RWPE1 (cell line): ENCODE measurements around the gene TIAM2.
"Not testable (repeated sequence)": the region's sequence is repeated elsewhere in the genome, so short reads cannot be mapped to it uniquely, and the experiment has no call there.

Experiments
- CTCF ChIA-PET: fragments of 350-600 bp; sonication (Branson Sonifier 250); formaldehyde crosslinking; extraction: SDS; loops from one replicate; lab custom pipeline; 2021; lab: Yijun Ruan, JAX
- POLR2A ChIA-PET: fragments of 400-600 bp; formaldehyde crosslinking; extraction: SDS; loops from one replicate; lab custom pipeline; 2020; ENCODE audit warnings: antibody characterized with exemption; ENCODE audit not compliant: low non-redundant PET; lab: Yijun Ruan, JAX
- DNase-seq: peaks from one replicate; pipeline ENCODE4 v3.0.0; 2012; ENCODE audit warnings: low spot score
- H3K27ac ChIP-seq: fragments of 450-650 bp; 2 replicates; pipeline ENCODE4 v1.5.1; 2017
- TF ChIP-seq, protein P1 (sequence below): fragments of 450-650 bp; conservative IDR thresholded peaks from 2 replicates; pipeline ENCODE4 v1.5.1; 2017; ENCODE audit warnings: low read depth, mild to moderate bottlenecking

The TIAM2 gene

DNA sequence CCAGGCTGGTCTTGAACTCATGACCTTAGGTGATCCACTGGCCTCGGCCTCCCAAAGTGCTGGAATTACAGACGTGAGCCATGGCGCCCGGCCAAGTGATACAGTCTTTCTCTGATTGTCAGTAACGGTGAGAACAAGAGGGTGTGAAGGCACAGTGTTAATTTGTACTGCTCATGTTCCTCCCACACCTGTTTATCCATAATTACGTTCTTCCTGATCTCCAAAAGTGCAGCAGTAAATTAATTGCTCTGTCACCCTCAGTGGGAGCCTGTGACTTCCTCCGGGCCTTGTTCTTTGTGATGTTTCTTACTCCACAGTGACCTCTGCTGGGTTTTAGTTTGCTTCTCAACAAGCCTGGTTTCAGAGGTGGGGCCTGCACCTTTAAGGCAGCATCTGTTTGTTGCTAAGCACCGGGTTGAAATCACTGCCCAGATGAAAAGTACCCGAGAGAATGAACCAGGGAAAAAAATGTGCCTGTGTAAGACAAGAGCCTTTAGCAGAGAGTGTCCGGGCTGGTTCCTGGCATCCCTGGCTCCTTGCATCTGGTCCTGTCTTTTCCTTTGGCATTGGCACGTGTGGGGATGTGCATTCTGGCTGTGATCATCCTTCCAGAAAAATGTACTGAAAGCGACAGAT is 179.6 kb downstream of the TIAM2 start:
- TF ChIP-seq, protein P1, sequence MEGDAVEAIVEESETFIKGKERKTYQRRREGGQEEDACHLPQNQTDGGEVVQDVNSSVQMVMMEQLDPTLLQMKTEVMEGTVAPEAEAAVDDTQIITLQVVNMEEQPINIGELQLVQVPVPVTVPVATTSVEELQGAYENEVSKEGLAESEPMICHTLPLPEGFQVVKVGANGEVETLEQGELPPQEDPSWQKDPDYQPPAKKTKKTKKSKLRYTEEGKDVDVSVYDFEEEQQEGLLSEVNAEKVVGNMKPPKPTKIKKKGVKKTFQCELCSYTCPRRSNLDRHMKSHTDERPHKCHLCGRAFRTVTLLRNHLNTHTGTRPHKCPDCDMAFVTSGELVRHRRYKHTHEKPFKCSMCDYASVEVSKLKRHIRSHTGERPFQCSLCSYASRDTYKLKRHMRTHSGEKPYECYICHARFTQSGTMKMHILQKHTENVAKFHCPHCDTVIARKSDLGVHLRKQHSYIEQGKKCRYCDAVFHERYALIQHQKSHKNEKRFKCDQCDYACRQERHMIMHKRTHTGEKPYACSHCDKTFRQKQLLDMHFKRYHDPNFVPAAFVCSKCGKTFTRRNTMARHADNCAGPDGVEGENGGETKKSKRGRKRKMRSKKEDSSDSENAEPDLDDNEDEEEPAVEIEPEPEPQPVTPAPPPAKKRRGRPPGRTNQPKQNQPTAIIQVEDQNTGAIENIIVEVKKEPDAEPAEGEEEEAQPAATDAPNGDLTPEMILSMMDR: peak; percentile 67
- no peak overlapping the region for H3K27ac ChIP-seq
- peak; percentile 79 for DNase-seq
- ChIA-PET POLR2A (no interaction called here), CTCF (interaction anchor here (0.6 to 1.3 kb wide), 2 partner anchors 52 to 247 kb away, joined by 5 to 10 read pairs; no protein-coding TSS in a partner anchor)

DNA sequence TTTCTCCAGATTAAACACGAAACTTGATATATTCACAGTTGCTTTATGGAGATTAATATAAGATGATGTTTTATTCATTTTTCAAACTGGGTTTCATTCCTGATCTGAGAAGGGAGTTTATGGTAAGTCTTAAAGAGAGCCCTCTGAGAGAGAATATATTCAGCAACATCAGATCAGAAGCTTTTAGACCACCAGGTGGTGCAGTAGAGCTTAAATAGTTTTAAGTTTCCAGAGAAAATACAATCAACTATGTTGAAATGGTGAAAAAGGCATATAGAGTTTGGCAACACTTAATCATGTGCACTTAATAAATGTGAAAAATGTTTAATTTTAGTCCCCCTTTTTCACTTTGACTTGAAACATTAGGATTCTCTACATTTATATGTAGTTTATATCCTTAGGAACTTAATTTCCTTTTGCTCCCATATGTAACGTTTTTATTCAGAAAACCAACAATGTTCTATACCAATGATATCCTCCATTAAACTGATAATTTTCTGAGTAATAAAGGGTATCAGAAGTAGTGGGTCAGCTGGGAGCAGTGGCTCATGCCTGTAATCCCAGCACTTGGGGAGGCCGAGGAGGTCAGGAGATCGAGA is 182.3 kb downstream of the TIAM2 start:
- H3K27ac ChIP-seq: no peak overlapping the region
- peak; percentile 53 for DNase-seq
- POLR2A ChIA-PET: no interaction called here

DNA sequence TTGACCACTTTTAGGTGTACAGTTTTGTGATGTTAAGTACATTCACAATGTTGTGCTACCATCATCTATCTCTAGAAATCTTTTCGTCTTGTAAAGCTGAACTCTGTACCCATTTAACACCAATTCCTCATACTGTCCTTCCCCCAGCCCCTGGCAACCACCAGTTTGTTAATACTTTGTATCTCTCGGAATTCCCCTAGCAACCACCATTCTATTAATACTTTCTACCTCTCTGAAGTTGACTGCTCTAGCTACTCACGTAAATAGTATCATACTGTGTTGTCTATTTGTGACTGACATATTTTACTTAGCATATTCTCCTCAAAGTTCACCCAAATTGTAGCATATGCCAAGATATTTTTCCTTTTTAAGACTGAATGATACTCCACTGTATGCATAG is 186.4 kb downstream of the TIAM2 start:
- ChIA-PET CTCF (interaction anchor here (1.3 to 2.2 kb wide), 2 partner anchors 67 to 253 kb away, joined by 4 to 7 read pairs; no protein-coding TSS in a partner anchor), POLR2A (no interaction called here)
- TF ChIP-seq, protein P1: no peak
- no peak overlapping the region for H3K27ac ChIP-seq
- DNase-seq: no peak

More for the DNA sequence above, 182.3 kb downstream of the TIAM2 start:
- CTCF ChIA-PET: interaction anchor here (0.6 to 3.1 kb wide), 9 partner anchors 12 to 1980 kb away, joined by 3 to 35 read pairs (median 3); no protein-coding TSS in a partner anchor
- TF ChIP-seq, protein P1: peak; percentile 72

DNA sequence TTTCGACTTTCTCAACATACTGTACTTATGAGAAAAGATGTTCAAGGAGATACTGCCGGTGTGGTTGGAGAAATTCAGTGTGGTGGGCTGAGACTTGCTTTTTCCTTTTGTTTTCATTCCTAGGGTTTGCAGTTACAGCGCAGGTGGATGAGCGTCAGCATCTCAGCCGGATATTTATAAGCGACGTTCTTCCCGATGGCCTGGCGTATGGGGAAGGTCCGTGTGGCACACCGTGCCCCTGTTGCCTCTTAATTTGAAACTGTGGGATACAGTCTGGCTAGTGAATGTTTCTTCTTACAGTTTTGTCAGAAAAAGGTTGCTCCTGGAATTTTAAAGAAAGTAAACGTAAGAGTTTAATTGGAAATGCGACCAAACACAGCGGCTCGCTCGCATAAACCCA is 187.0 kb downstream of the TIAM2 start:
- H3K27ac ChIP-seq: no peak overlapping the region
- ChIA-PET POLR2A (no interaction called here), CTCF (interaction anchor here (1.3 to 2.2 kb wide), 2 partner anchors 66 to 254 kb away, joined by 4 to 7 read pairs; no protein-coding TSS in a partner anchor)
- TF ChIP-seq, protein P1: no peak
- no peak for DNase-seq

DNA sequence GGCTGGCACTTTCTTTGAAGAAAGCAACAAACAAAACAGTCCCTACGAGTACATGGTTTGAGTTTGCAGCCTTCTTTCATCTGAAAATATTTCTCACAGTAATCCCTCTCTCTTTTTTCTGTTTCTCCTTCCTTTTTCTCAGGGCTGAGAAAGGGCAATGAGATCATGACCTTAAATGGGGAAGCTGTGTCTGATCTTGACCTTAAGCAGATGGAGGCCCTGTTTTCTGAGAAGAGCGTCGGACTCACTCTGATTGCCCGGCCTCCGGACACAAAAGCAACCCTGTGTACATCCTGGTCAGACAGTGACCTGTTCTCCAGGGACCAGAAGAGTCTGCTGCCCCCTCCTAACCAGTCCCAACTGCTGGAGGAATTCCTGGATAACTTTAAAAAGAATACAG is 188.0 kb downstream of the TIAM2 start:
- no peak for DNase-seq
- ChIA-PET POLR2A (no interaction called here), CTCF (interaction anchor here (0.5 to 2.2 kb wide), 2 partner anchors 65 to 144 kb away, joined by 3 to 7 read pairs; no protein-coding TSS in a partner anchor)
- no peak overlapping the region for H3K27ac ChIP-seq
- TF ChIP-seq, protein P1: no peak

DNA sequence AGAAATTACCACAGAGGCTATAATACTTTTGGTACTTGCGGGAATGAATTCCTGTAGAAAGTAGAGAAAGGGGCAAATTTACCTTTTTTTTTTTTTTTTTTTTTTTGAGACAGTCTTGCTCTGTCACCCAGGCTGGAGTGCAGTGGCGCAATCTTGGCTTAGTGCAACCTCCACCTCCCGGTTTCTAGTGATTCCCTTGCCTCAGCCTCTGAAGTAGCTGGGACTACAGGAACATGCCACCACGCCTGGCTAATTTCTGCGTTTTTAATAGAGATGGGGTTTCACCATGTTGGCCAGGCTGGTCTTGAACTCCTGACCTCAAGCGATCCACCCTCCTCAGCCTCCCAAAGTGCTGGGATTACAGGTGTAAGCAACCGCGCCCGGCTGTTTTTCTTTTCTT is 189.9 kb downstream of the TIAM2 start:
- DNase-seq, POLR2A ChIA-PET, CTCF ChIA-PET: not testable (repeated sequence)
- H3K27ac ChIP-seq: peak overlapping the region; percentile 53; the same call in 1 of the 2 replicates

DNA sequence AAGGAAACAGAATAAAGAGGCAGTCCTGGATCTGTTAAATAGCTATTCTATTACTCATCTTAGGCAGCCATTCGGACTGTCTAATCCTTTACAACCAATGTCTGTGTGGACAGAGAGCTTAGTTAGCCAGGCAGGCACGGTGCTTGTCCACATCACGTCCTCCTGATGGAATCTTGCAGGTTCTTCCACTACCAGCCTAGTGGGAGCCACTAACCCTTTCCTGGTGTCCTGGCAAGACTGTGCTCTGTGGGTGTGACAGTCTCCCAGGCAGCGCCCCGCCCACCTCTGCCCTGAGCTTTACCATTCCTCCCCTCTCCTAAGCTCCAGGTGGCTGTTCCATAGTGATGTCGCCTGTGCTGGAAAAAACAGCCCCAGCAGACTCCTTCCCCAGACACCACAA is 190.4 kb downstream of the TIAM2 start:
- ChIA-PET CTCF (no interaction called here), POLR2A (no interaction called here)
- TF ChIP-seq, protein P1: no peak
- peak overlapping the region; percentile 53 for H3K27ac ChIP-seq
- DNase-seq: peak; percentile 74
